Measurements from ENCODE around the gene DDX27. TPM values are rescaled to one million over a fixed set of nuclear protein-coding genes. Genes with fewer than 3 reads are reported as not detected.

DDX27 gene
- total and polyA plus RNA-seq, 2 donors = 17.9 to 36.1 TPM

GRCh38 chr20:49280463-49281058, 61.3 kb downstream of the DDX27 start:
- WGBS = 58% methylated on average over 6 of the region's 6 CpGs
- peaks cover 4% of the 10 kb centered on the region for H3K4me1 ChIP-seq (ENCODE audit: insufficient read depth)
- no peak overlapping the region for H3K27ac ChIP-seq (ENCODE audit: low read depth)
- H3K4me3 ChIP-seq (ENCODE audit: low read depth, low read length) = no peak overlapping the region
- no peak for DNase-seq (ENCODE audit: extremely low spot score)
- H3K36me3 ChIP-seq (ENCODE audit: insufficient read depth) = peaks cover 19% of the 10 kb centered on the region

- H3K36me3 ChIP-seq (ENCODE audit: insufficient read depth) = peaks cover 19% of the 10 kb centered on the region
- no peak overlapping the region for H3K4me3 ChIP-seq (ENCODE audit: low read depth, low read length)
- no peak overlapping the region for H3K27ac ChIP-seq (ENCODE audit: low read depth)
- DNase-seq (ENCODE audit: extremely low spot score) = no peak
- H3K4me1 ChIP-seq (ENCODE audit: insufficient read depth) = peaks cover 4% of the 10 kb centered on the region
- WGBS = 69% methylated on average over 13 of the region's 13 CpGs
These were observed 62.1 kb downstream of the DDX27 start for GRCh38 chr20:49281059-49281912.

GRCh38 chr20:49281913-49282467, 62.8 kb downstream of the DDX27 start:
- H3K4me1 ChIP-seq (ENCODE audit: insufficient read depth) = peaks cover 4% of the 10 kb centered on the region
- no peak for DNase-seq (ENCODE audit: extremely low spot score)
- 82% methylated on average over 9 of the region's 9 CpGs for WGBS
- H3K27ac ChIP-seq (ENCODE audit: low read depth) = no peak overlapping the region
- H3K4me3 ChIP-seq (ENCODE audit: low read depth, low read length) = no peak overlapping the region
- peaks cover 19% of the 10 kb centered on the region for H3K36me3 ChIP-seq (ENCODE audit: insufficient read depth)

- WGBS = 77% methylated on average over 20 of the region's 20 CpGs
- Histone ChIP-seq H3K4me3 (ENCODE audit: low read depth, low read length) (no peak overlapping the region), H3K4me1 (ENCODE audit: insufficient read depth) (peaks cover 4% of the 10 kb centered on the region)
These were observed 63.5 kb downstream of the DDX27 start for GRCh38 chr20:49282584-49283171.

GRCh38 chr20:49283176-49283702, 64.0 kb downstream of the DDX27 start:
- H3K4me1 ChIP-seq (ENCODE audit: insufficient read depth) = peaks cover 4% of the 10 kb centered on the region
- no peak overlapping the region for H3K4me3 ChIP-seq (ENCODE audit: low read depth, low read length)
- no peak overlapping the region for H3K27ac ChIP-seq (ENCODE audit: low read depth)
- peaks cover 19% of the 10 kb centered on the region for H3K36me3 ChIP-seq (ENCODE audit: insufficient read depth)
- 91% methylated on average over 9 of the region's 9 CpGs for WGBS
- no peak for DNase-seq (ENCODE audit: extremely low spot score)

More at GRCh38 chr20:49282584-49283171, 63.5 kb downstream of the DDX27 start:
- Histone ChIP-seq H3K36me3 (ENCODE audit: insufficient read depth) (peaks cover 19% of the 10 kb centered on the region), H3K27ac (ENCODE audit: low read depth) (no peak overlapping the region)
- no peak for DNase-seq (ENCODE audit: extremely low spot score)

- no peak for DNase-seq (ENCODE audit: extremely low spot score)
- 97% methylated on average over 3 of the region's 3 CpGs for WGBS
- Histone ChIP-seq H3K27ac (ENCODE audit: low read depth) (no peak overlapping the region), H3K4me1 (ENCODE audit: insufficient read depth) (peaks cover 4% of the 10 kb centered on the region), H3K4me3 (ENCODE audit: low read depth, low read length) (no peak overlapping the region), H3K36me3 (ENCODE audit: insufficient read depth) (peaks cover 19% of the 10 kb centered on the region)
These were observed 64.7 kb downstream of the DDX27 start for GRCh38 chr20:49283703-49284625.

- H3K36me3 ChIP-seq (ENCODE audit: insufficient read depth) = peaks cover 19% of the 10 kb centered on the region
- 95% methylated on average over 5 of the region's 5 CpGs for WGBS
These were observed 65.6 kb downstream of the DDX27 start for GRCh38 chr20:49284818-49285217.

GRCh38 chr20:49285233-49285668, 66.0 kb downstream of the DDX27 start:
- Histone ChIP-seq H3K4me3 (ENCODE audit: low read depth, low read length) (no peak overlapping the region), H3K36me3 (ENCODE audit: insufficient read depth) (peaks cover 19% of the 10 kb centered on the region), H3K27ac (ENCODE audit: low read depth) (no peak overlapping the region), H3K4me1 (ENCODE audit: insufficient read depth) (peaks cover 4% of the 10 kb centered on the region)
- WGBS = 93% methylated on average over 1 of the region's 1 CpG
- DNase-seq (ENCODE audit: extremely low spot score) = no peak

More at GRCh38 chr20:49284818-49285217, 65.6 kb downstream of the DDX27 start:
- no peak for DNase-seq (ENCODE audit: extremely low spot score)
- no peak overlapping the region for H3K4me3 ChIP-seq (ENCODE audit: low read depth, low read length)
- H3K4me1 ChIP-seq (ENCODE audit: insufficient read depth) = peaks cover 4% of the 10 kb centered on the region
- no peak overlapping the region for H3K27ac ChIP-seq (ENCODE audit: low read depth)

GRCh38 chr20:49285813-49286494, 66.7 kb downstream of the DDX27 start:
- Histone ChIP-seq H3K36me3 (ENCODE audit: insufficient read depth) (peaks cover 19% of the 10 kb centered on the region), H3K4me3 (ENCODE audit: low read depth, low read length) (no peak overlapping the region), H3K4me1 (ENCODE audit: insufficient read depth) (peaks cover 4% of the 10 kb centered on the region), H3K27ac (ENCODE audit: low read depth) (no peak overlapping the region)
- 96% methylated on average over 4 of the region's 4 CpGs for WGBS
- DNase-seq (ENCODE audit: extremely low spot score) = no peak

GRCh38 chr20:49286689-49287551, 67.7 kb downstream of the DDX27 start:
- Histone ChIP-seq H3K4me1 (ENCODE audit: insufficient read depth) (no peaks in the 10 kb centered on the region), H3K4me3 (ENCODE audit: low read depth, low read length) (no peak overlapping the region), H3K36me3 (ENCODE audit: insufficient read depth) (peaks cover 13% of the 10 kb centered on the region), H3K27ac (ENCODE audit: low read depth) (no peak overlapping the region)
- DNase-seq (ENCODE audit: extremely low spot score) = no peak
- 96% methylated on average over 16 of the region's 16 CpGs for WGBS

GRCh38 chr20:49287555-49288249, 68.5 kb downstream of the DDX27 start:
- H3K27ac ChIP-seq (ENCODE audit: low read depth) = peak overlapping the region; percentile 46
- peaks cover 5% of the 10 kb centered on the region for H3K36me3 ChIP-seq (ENCODE audit: insufficient read depth)

More at GRCh38 chr20:49287555-49288249, 68.5 kb downstream of the DDX27 start:
- Histone ChIP-seq H3K4me1 (ENCODE audit: insufficient read depth) (no peaks in the 10 kb centered on the region), H3K4me3 (ENCODE audit: low read depth, low read length) (no peak overlapping the region)
- DNase-seq (ENCODE audit: extremely low spot score) = no peak

Measured in urinary bladder (tissue), 4 donors.